Endothelial cell of umbilical vein (primary cell): ENCODE results near the gene CHKB. TPM values are rescaled to one million over a fixed set of nuclear protein-coding genes. Genes with fewer than 3 reads are reported as not detected.

Source experiments
- BruUV-seq: library from RNA; stranded (reverse); fragments of 400-500 nt; replicated peaks from 2 replicates; lab custom pipeline; 2021; lab: Mats Ljungman, UMichigan
- CTCF ChIA-PET: fragments of 300-600, 350-600 bp; sonication (Branson Sonifier 250); formaldehyde crosslinking; loops from one replicate; lab custom pipeline; 2021; ENCODE audit warnings: antibody characterized with exemption, inconsistent platforms; lab: Charles Lee
- POLR2A ChIA-PET: fragments of 300-600, 350-600 bp; sonication (Branson Sonifier 250); formaldehyde crosslinking; loops from one replicate; lab custom pipeline; 2021; ENCODE audit warnings: antibody characterized with exemption, inconsistent platforms; lab: Charles Lee
- DNase-seq: peaks from one replicate; pipeline ENCODE4 v3.0.0-alpha.2; 2011; ENCODE audit warnings: low read depth, low spot score
- FAIRE-seq: peaks from 2 replicates; lab custom pipeline; 2011; peaks lifted over from hg19 to GRCh38; lab: Jason Lieb, UNC
- H2AFZ ChIP-seq: 2 replicates; pipeline ENCODE4 v1.6.0; 2012; ENCODE audit warnings: low read depth, low read length, control low read depth, inconsistent platforms
- H3K27ac ChIP-seq: 2 replicates; pipeline ENCODE4 v1.5.1; 2011; ENCODE audit warnings: low read depth, mild to moderate bottlenecking, control low read depth, low read length, moderate library complexity; ENCODE audit not compliant: insufficient read depth
- H3K27me3 ChIP-seq, 2 experiments: 2 replicates each; pipeline versions ENCODE4 v1.6.0 to v1.6.1; 2011; ENCODE audit warnings: low read length in 2 of 2, mixed read lengths in 1 of 2; ENCODE audit not compliant: control insufficient read depth in 2 of 2, insufficient read depth in 2 of 2
- H3K36me3 ChIP-seq, 2 experiments: 2 replicates in 1 of 2; 3 replicates in 1 of 2; pipeline ENCODE4 v1.5.1; 2011; ENCODE audit warnings: low read length in 2 of 2, mild to moderate bottlenecking in 1 of 2, moderate library complexity in 1 of 2; ENCODE audit not compliant: control insufficient read depth in 2 of 2, insufficient read depth in 2 of 2; ENCODE audit errors: extremely low read depth in 1 of 2
- H3K4me1 ChIP-seq: 3 replicates; pipeline ENCODE4 v1.5.1; 2011; ENCODE audit warnings: mild to moderate bottlenecking, low read length; ENCODE audit not compliant: control insufficient read depth, insufficient read depth; ENCODE audit errors: extremely low read depth
- H3K4me2 ChIP-seq: 2 replicates; pipeline ENCODE4 v1.6.1; 2011; ENCODE audit warnings: low read length, control low read depth, mixed read lengths; ENCODE audit not compliant: insufficient read depth
- H3K4me3 ChIP-seq, 3 experiments: fragments of 200-600 bp in 1 of 3; sonication (generic), shearing (Covaris generic) in 1 of 3; replicated peaks in 1 of 3; 2 replicates each; pipeline ENCODE4 v1.5.1; 2011 to 2016; ENCODE audit warnings: control low read depth in 3 of 3, low read length in 3 of 3, mild to moderate bottlenecking in 2 of 3, inconsistent platforms in 1 of 3, low read depth in 1 of 3, moderate library complexity in 1 of 3; ENCODE audit not compliant: insufficient read depth in 1 of 3
- H3K79me2 ChIP-seq: 2 replicates; pipeline ENCODE4 v1.6.0; 2012; ENCODE audit warnings: low read length, inconsistent platforms; ENCODE audit not compliant: control insufficient read depth, insufficient read depth
- H3K9ac ChIP-seq: replicated peaks from 2 replicates; pipeline ENCODE3; 2011; ENCODE audit warnings: low read length, control low read depth; ENCODE audit not compliant: insufficient read depth; ENCODE audit errors: extremely low read depth
- H3K9me1 ChIP-seq: replicated peaks from 3 replicates; pipeline ENCODE4 v1.6.0; 2011; ENCODE audit warnings: mild to moderate bottlenecking, low read length; ENCODE audit not compliant: control insufficient read depth, insufficient read depth; ENCODE audit errors: extremely low read depth
- H3K9me3 ChIP-seq: replicated peaks from 2 replicates; pipeline ENCODE4 v1.5.1; 2012; ENCODE audit warnings: low read length, inconsistent platforms; ENCODE audit not compliant: control insufficient read depth, insufficient read depth
- H4K20me1 ChIP-seq: replicated peaks from 2 replicates; pipeline ENCODE3; 2011; ENCODE audit warnings: mild to moderate bottlenecking, low read length; ENCODE audit not compliant: control insufficient read depth, insufficient read depth; ENCODE audit errors: extremely low read depth
- EZH2 ChIP-seq: IDR thresholded peaks from 2 replicates; pipeline ENCODE4 v1.6.1; 2012; ENCODE audit warnings: borderline replicate concordance, low read depth, mild to moderate bottlenecking, moderate library complexity, low read length, inconsistent platforms; ENCODE audit not compliant: severe bottlenecking
- FOS ChIP-seq: IDR thresholded peaks from 2 replicates; pipeline ENCODE4 v1.6.1; 2011; ENCODE audit warnings: mild to moderate bottlenecking, low read length, moderate library complexity, borderline replicate concordance; ENCODE audit not compliant: insufficient read depth
- GATA2 ChIP-seq: IDR thresholded peaks from 2 replicates; pipeline ENCODE4 v1.7.0; 2011; ENCODE audit warnings: low read depth, mild to moderate bottlenecking, moderate library complexity, mixed read lengths, low read length; ENCODE audit not compliant: insufficient read length, insufficient read depth
- JUN ChIP-seq: IDR thresholded peaks from 2 replicates; pipeline ENCODE4 v1.6.1; 2011; ENCODE audit warnings: borderline replicate concordance, low read depth; ENCODE audit not compliant: insufficient read length, insufficient read depth
- MYC ChIP-seq: IDR thresholded peaks from one replicate; pipeline ENCODE4 v1.6.1; 2011; ENCODE audit warnings: mild to moderate bottlenecking, low read depth, low read length
- POLR2A ChIP-seq: IDR thresholded peaks from 2 replicates; pipeline ENCODE4 v1.6.1; 2012; ENCODE audit warnings: low read depth, mild to moderate bottlenecking, control low read depth, low read length
- POLR2AphosphoS5 ChIP-seq: IDR thresholded peaks from 2 replicates; pipeline ENCODE4 v1.6.1; 2012; ENCODE audit warnings: low read depth, mild to moderate bottlenecking, control low read depth, low read length, moderate library complexity; ENCODE audit not compliant: insufficient read depth
- dilution Hi-C: fragments of 300-500 bp; cut with MboI; formaldehyde crosslinking; loops from one replicate; pipeline ENCODE4 v1.15.0; 2019; ENCODE audit warnings: low sequenced_read_pairs; ENCODE audit not compliant: extremely low pct_ligation_motif_present
- intact Hi-C: fragments of 100-400 bp; cut with micrococcal nuclease; formaldehyde crosslinking; loops from one replicate; pipeline ENCODE4 v1.10.0; 2022
- polyA plus RNA-seq, 4 experiments: library from polyadenylated mRNA; depleted of rRNA in 3 of 4; stranded (reverse) in 3 of 4; unstranded in 1 of 4; fragments of >200 nt; gene quantifications; 2 replicates each; pipeline versions ENCODE4 v1.2.1 to v1.2.3, GENCODE V29; 2011 to 2012; ENCODE audit warnings: missing spikeins in 1 of 4
- total RNA-seq: library from RNA; stranded (reverse); gene quantifications from 2 replicates; pipeline ENCODE4 v1.2.3, GENCODE V29; 2021
- TF ChIP-seq, protein P1 (sequence below), 2 donors: IDR thresholded peaks; 1 replicate in 1 of 2; 2 replicates in 1 of 2; pipeline ENCODE4 v1.5.1; 2011; ENCODE audit warnings: low read length in 2 of 2, mild to moderate bottlenecking in 2 of 2, moderate library complexity in 2 of 2, control low read depth in 1 of 2, inconsistent platforms in 1 of 2, low read depth in 1 of 2; ENCODE audit not compliant: insufficient read depth in 1 of 2; ENCODE audit errors: extremely low read depth in 1 of 2
- TF ChIP-seq, protein P2 (sequence below): IDR thresholded peaks from 2 replicates; pipeline ENCODE4 v1.6.1; 2011; ENCODE audit not compliant: insufficient read depth, insufficient read length

Gene CHKB
- total and polyA plus RNA-seq, 2 donors (not counting 3 experiments of a cell fraction or from before 2014, with no cell fraction given) = 62.4 to 70.6 TPM

DNA sequence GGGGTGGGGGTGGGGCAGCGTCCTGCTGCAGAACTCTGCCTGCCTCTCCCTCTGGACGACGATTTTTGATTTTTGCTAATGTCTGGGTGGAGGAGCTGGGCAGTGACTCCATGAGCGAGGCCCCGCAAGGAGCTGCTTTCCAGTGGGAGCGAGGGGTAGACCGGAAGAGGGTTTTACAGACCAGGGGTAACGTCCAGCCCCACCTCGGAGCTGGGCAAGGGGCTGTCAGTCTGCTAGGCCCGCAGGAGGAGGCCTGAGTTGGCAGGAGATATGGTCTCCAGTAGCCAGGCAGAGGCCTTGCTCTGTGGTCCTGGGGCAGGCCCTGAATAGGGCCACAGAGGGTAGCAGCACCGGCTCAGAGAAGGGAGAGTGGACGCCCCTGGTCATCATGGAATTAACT is 26.9 kb upstream of the CHKB start:
- FAIRE-seq = no peak

More for the DNA sequence above, 26.9 kb upstream of the CHKB start:
- H2AFZ ChIP-seq = no peak overlapping the region
- CTCF ChIA-PET = no interaction called here
- no peaks in the 10 kb centered on the region for H4K20me1 ChIP-seq
- dilution Hi-C loops = no loop called here
- H3K9me1 ChIP-seq = no peaks in the 10 kb centered on the region
- TF ChIP-seq, protein P1, sequence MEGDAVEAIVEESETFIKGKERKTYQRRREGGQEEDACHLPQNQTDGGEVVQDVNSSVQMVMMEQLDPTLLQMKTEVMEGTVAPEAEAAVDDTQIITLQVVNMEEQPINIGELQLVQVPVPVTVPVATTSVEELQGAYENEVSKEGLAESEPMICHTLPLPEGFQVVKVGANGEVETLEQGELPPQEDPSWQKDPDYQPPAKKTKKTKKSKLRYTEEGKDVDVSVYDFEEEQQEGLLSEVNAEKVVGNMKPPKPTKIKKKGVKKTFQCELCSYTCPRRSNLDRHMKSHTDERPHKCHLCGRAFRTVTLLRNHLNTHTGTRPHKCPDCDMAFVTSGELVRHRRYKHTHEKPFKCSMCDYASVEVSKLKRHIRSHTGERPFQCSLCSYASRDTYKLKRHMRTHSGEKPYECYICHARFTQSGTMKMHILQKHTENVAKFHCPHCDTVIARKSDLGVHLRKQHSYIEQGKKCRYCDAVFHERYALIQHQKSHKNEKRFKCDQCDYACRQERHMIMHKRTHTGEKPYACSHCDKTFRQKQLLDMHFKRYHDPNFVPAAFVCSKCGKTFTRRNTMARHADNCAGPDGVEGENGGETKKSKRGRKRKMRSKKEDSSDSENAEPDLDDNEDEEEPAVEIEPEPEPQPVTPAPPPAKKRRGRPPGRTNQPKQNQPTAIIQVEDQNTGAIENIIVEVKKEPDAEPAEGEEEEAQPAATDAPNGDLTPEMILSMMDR (IDR thresholded peaks at IDR 0.05; ENCODE audit: extremely low read depth in 1 of 2, insufficient read depth in 1 of 2, low read depth in 1 of 2, low read length in 2 of 2) = no peak
- TF ChIP-seq, protein P2, sequence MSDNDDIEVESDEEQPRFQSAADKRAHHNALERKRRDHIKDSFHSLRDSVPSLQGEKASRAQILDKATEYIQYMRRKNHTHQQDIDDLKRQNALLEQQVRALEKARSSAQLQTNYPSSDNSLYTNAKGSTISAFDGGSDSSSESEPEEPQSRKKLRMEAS = no peak
- no peak for TF ChIP-seq GATA2
- TF ChIP-seq EZH2 = no peak
- TF ChIP-seq FOS = no peak
- no peak for TF ChIP-seq MYC
- no peak for TF ChIP-seq POLR2AphosphoS5
- TF ChIP-seq POLR2A = no peak
- no peak for TF ChIP-seq JUN
- H3K27ac ChIP-seq = no peak overlapping the region
- H3K27me3 ChIP-seq = peaks cover 7 to 8% of the 10 kb centered on the region in 2 experiments
- no peaks in the 10 kb centered on the region for H3K9me3 ChIP-seq
- BruUV-seq = no TSS peak
- no peak overlapping the region for H3K4me2 ChIP-seq
- POLR2A ChIA-PET = no interaction called here
- no peaks in the 10 kb centered on the region for H3K36me3 ChIP-seq
- intact Hi-C loops = no loop called here
- H3K79me2 ChIP-seq = no peaks in the 10 kb centered on the region
- H3K4me3 ChIP-seq = no peak overlapping the region
- no peak for DNase-seq
- H3K9ac ChIP-seq = no peak overlapping the region
- no peaks in the 10 kb centered on the region for H3K4me1 ChIP-seq
